Activated CD8-positive, alpha-beta T cell treated with anti-CD3 and anti-CD28 coated beads, Interleukin-2, amount 10 ng/mL, durations not matched to agents 7 days and 5 days (primary cell): ENCODE measurements around the gene UBE4B. TPM values are rescaled to one million over a fixed set of nuclear protein-coding genes. Genes with fewer than 3 reads are reported as not detected.
"Not testable (repeated sequence)": the region's sequence is repeated elsewhere in the genome, so short reads cannot be mapped to it uniquely, and the experiment has no call there.

Experiments used
- ATAC-seq: fragments of 150-1000 bp; cut with Tn5 transposase; one replicate; pipeline ENCODE4 v1.10.0; 2021; ENCODE audit warnings: moderate library complexity
- CTCF ChIA-PET: fragments of 350-600 bp; sonication (Branson Sonifier 250); formaldehyde crosslinking; loops from one replicate; lab custom pipeline; 2021; ENCODE audit warnings: antibody characterized with exemption; lab: Charles Lee
- POLR2A ChIA-PET: fragments of 350-600 bp; sonication (Branson Sonifier 250); formaldehyde crosslinking; loops from one replicate; lab custom pipeline; 2021; ENCODE audit warnings: antibody characterized with exemption; lab: Charles Lee
- DNase-seq: peaks from one replicate; pipeline ENCODE4 v3.0.0-alpha.2; 2020
- H3K27ac Mint-ChIP-seq: one replicate; pipeline ENCODE4 v1.8.0; 2021; ENCODE audit warnings: mild to moderate bottlenecking, mixed read lengths
- H3K27me3 Mint-ChIP-seq: one replicate; pipeline ENCODE4 v1.8.0; 2021; ENCODE audit warnings: low read depth, mixed read lengths
- H3K36me3 Mint-ChIP-seq: one replicate; pipeline ENCODE4 v1.8.0; 2021; ENCODE audit warnings: low read depth, mixed read lengths
- H3K4me1 Mint-ChIP-seq: one replicate; pipeline ENCODE4 v1.8.0; 2021; ENCODE audit warnings: low read depth, mixed read lengths
- H3K4me3 Mint-ChIP-seq: one replicate; pipeline ENCODE4 v1.8.0; 2021; ENCODE audit warnings: mild to moderate bottlenecking, mixed read lengths
- H3K9me3 Mint-ChIP-seq: one replicate; pipeline ENCODE4 v1.8.0; 2022; ENCODE audit warnings: mixed read lengths; ENCODE audit not compliant: insufficient read depth
- microRNA-seq: library from miRNA; unstranded; fragments of <30 nt; microRNA quantifications from one replicate; pipeline ENCODE4 v1.2.0, GENCODE V29; 2022
- total RNA-seq, 2 experiments: library from RNA; stranded (reverse); gene quantifications; one replicate each; pipeline ENCODE4 v1.2.3, GENCODE V29; 2021

UBE4B gene
- total RNA-seq, 2 experiments from 2014 or later: 30.7 to 32.0 TPM

DNA sequence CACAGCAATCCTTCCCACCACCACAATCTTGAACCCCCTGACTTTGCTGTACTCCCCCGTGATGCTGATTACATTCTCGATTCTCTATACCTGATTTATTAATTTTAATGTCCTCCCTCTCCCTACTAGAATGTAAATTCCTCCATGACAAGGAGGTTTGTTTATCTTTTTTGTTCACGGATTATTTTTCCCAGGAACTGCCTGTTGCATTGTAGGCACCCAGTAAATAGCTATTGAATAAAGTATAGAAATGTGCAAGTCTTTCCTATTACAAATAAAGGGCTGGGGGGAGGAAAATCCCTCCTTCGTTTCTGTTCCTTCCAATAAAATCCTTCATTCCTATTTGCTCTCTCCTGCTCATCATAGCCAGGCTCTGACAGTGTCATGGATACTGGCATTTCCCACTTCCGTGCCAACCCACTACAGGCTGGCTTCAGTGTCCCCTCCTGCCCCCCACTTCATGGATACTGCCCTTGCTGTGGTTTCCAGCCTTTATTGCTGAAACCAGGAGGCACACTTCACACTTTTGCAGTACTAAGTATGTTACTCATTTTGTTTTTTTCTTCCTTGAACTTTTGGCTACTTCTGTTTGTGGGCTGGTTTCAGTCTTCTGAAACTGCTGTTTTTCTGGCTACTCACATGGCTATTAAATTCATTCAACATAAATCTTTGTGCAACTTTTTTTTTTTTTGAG, 185.1 kb downstream of the UBE4B start:
- H3K36me3 Mint-ChIP-seq: no peaks in the 10 kb centered on the region
- H3K27me3 Mint-ChIP-seq: no peaks in the 10 kb centered on the region
- ATAC-seq (no peak), DNase-seq (no peak)
- ChIA-PET CTCF (interaction anchor here (3.9 kb wide), 1 partner anchor 8 kb away, joined by 36 read pairs; the partner anchor contains the start of gene KIF1B), POLR2A (no interaction called here)
- no peak overlapping the region for H3K4me3 Mint-ChIP-seq
- no peak overlapping the region for H3K27ac Mint-ChIP-seq
- H3K9me3 Mint-ChIP-seq: no peaks in the 10 kb centered on the region
- H3K4me1 Mint-ChIP-seq: peaks cover 29% of the 10 kb centered on the region

- Mint-ChIP-seq H3K36me3 (no peaks in the 10 kb centered on the region), H3K27me3 (no peaks in the 10 kb centered on the region), H3K27ac (no peak overlapping the region), H3K4me3 (no peak overlapping the region), H3K9me3 (no peaks in the 10 kb centered on the region), H3K4me1 (peaks cover 23% of the 10 kb centered on the region)
- DNase-seq: no peak
- ChIA-PET POLR2A (no interaction called here), CTCF (interaction anchor here (1.2 to 3.9 kb wide), 2 partner anchors 11 to 209 kb away, joined by 3 to 36 read pairs; partner anchors contain the start of gene KIF1B)
- no peak for ATAC-seq
These were observed 187.4 kb downstream of the UBE4B start for GRCh38 chr1:10220200-10220599.

- POLR2A ChIA-PET, H3K27ac Mint-ChIP-seq, H3K4me3 Mint-ChIP-seq, DNase-seq, H3K36me3 Mint-ChIP-seq, H3K9me3 Mint-ChIP-seq, ATAC-seq, H3K27me3 Mint-ChIP-seq: not testable (repeated sequence)
- H3K4me1 Mint-ChIP-seq: peaks cover 19% of the 10 kb centered on the region
- CTCF ChIA-PET: interaction anchor here (1.0 to 3.9 kb wide), 3 partner anchors 11 to 271 kb away, joined by 3 to 36 read pairs (median 3); partner anchors contain the start of gene KIF1B
These were observed 187.9 kb downstream of the UBE4B start for GRCh38 chr1:10220657-10221056.

DNA sequence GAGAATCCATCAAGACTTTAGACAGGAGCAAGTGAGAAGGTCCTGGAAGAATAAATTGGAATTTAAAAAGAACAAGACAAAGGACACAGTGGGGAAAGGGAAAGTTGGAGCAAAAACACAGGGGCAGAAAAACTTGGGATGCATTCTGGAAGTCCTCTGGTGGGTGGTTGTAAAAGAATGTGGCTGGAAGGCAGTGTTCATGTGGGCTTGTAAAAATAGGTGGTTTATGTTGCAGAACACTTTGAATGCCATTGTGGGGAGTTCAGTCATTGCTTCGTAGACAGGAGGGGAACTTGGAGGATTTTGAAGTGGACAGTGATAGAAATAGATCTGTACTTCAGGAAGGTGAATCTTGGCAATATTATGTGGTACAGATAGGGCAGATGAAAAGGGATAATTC, 192.8 kb downstream of the UBE4B start:
- H3K27me3 Mint-ChIP-seq: no peaks in the 10 kb centered on the region
- ChIA-PET POLR2A (no interaction called here), CTCF (no interaction called here)
- no peaks in the 10 kb centered on the region for H3K9me3 Mint-ChIP-seq
- no peak for ATAC-seq
- H3K4me1 Mint-ChIP-seq: no peaks in the 10 kb centered on the region
- DNase-seq: no peak
- H3K36me3 Mint-ChIP-seq: no peaks in the 10 kb centered on the region
- no peak overlapping the region for H3K4me3 Mint-ChIP-seq
- no peak overlapping the region for H3K27ac Mint-ChIP-seq

DNA sequence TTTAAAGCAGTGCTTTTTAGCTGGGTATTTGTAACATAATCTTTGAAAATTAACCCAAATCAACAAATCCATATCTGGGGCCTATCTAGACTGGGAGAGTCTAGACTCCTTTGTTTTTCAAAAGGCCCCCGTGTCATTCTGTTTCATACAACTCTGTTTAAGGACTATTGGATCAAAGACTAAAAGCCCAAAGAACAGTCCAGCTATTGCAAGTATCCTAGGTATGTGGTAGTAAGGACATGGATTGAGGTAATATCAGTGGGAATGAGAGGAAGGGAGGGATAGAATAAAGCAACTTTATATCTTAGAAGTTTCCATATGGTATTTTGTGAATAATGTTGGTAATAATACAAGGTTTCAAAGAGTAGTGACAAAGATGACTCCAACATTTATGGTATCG, 195.8 kb downstream of the UBE4B start:
- Mint-ChIP-seq H3K4me1 (no peaks in the 10 kb centered on the region), H3K27me3 (no peaks in the 10 kb centered on the region), H3K36me3 (no peaks in the 10 kb centered on the region), H3K9me3 (no peaks in the 10 kb centered on the region), H3K4me3 (no peak overlapping the region), H3K27ac (no peak overlapping the region)
- no peak for ATAC-seq
- POLR2A ChIA-PET: no interaction called here
- DNase-seq: no peak
- CTCF ChIA-PET: no interaction called here

- H3K27me3 Mint-ChIP-seq: no peaks in the 10 kb centered on the region
- DNase-seq (no peak), ATAC-seq (no peak)
- ChIA-PET CTCF (no interaction called here), POLR2A (no interaction called here)
- no peaks in the 10 kb centered on the region for H3K9me3 Mint-ChIP-seq
- H3K36me3 Mint-ChIP-seq: no peaks in the 10 kb centered on the region
- H3K4me1 Mint-ChIP-seq: no peaks in the 10 kb centered on the region
- H3K27ac Mint-ChIP-seq: no peak overlapping the region
- H3K4me3 Mint-ChIP-seq: no peak overlapping the region
These were observed 197.1 kb downstream of the UBE4B start for GRCh38 chr1:10229903-10230302.

Small RNA genes lying within 50 kb of the gene (microRNA-seq; reads per million reads assigned to microRNA genes)
- not detected for gene MIR1273D

Other genes with a start within 250 kb of the UBE4B start
- gene CLSTN1, start 209.0 kb upstream of the UBE4B start, total RNA-seq: 10 to 100 TPM; 91.1 to 96.8 TPM
- 10 to 100 TPM; 18.2 to 23.6 TPM for gene CTNNBIP1, start 122.7 kb upstream of the UBE4B start, total RNA-seq
- 10 to 100 TPM; 34.7 to 36.3 TPM for gene LZIC, start 89.6 kb upstream of the UBE4B start, total RNA-seq
- gene NMNAT1, start 89.5 kb upstream of the UBE4B start, total RNA-seq: 1 to 10 TPM; 6.2 to 6.3 TPM
- not detected for gene RBP7, start 35.7 kb upstream of the UBE4B start, total RNA-seq
- 1 to 10 TPM; 9.2 to 9.6 TPM for gene KIF1B, start 177.6 kb downstream of the UBE4B start, total RNA-seq